ENCODE measurements around the gene ARHGAP45. TPM values are rescaled to one million over a fixed set of nuclear protein-coding genes. Genes with fewer than 3 reads are reported as not detected.
A peak's percentile ranks its signal among the peaks of the same experiment; 100 is the strongest.

The ARHGAP45 gene
- total and polyA plus RNA-seq, 9 of the 15 experiments (the other 6 are each of a cell fraction or from before 2014, with no cell fraction given), result 0.08 to 22.1 (median 4.2) TPM

DNA sequence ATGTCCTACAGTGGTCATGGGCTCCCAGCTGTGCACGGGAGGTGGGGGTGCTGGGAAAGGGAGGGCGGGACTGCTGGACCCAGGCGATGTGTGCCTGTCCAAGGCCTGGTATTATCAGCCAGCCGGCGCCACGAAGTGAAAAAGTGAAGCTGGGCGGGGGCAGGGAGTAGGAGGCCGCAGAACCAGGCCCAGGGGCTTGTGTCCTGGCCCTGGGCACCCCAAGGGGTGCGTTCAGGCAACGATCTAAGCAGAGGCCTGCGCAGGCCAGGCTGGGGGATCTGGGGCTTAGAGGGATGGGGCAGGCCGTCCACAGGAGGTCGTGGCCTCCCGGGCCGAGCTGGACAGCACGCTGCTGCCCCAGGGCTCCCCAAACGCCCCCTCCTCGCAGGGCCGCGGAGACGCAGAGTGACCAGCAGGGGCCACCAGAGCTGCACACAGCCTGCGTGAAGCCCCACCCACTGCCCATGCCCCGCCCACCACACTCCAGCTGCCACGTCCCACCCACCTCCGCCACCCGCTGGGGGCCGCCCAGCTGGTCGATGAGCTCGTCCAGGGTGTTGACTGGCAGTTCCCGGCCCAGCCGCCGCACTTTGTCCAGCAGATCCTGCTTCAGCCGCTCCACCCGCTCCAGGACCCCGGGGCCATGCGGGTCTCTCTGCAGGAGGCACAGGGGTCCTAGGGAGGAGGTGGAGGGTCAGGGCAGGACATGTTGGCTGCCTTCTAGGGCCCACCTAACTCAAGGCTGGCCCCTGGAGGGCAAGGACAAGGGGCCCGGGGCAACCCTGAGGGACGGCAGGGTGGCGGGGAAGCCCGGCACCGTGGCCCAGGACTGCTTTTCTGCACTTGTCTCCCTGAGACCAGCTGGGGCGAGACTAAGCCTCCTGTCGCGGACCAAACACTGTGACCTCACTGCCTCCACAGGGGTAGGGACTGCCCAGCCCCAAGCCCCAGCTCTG lies 46.3 kb downstream of the ARHGAP45 start (continued):
- TF ChIP-seq, protein P1, sequence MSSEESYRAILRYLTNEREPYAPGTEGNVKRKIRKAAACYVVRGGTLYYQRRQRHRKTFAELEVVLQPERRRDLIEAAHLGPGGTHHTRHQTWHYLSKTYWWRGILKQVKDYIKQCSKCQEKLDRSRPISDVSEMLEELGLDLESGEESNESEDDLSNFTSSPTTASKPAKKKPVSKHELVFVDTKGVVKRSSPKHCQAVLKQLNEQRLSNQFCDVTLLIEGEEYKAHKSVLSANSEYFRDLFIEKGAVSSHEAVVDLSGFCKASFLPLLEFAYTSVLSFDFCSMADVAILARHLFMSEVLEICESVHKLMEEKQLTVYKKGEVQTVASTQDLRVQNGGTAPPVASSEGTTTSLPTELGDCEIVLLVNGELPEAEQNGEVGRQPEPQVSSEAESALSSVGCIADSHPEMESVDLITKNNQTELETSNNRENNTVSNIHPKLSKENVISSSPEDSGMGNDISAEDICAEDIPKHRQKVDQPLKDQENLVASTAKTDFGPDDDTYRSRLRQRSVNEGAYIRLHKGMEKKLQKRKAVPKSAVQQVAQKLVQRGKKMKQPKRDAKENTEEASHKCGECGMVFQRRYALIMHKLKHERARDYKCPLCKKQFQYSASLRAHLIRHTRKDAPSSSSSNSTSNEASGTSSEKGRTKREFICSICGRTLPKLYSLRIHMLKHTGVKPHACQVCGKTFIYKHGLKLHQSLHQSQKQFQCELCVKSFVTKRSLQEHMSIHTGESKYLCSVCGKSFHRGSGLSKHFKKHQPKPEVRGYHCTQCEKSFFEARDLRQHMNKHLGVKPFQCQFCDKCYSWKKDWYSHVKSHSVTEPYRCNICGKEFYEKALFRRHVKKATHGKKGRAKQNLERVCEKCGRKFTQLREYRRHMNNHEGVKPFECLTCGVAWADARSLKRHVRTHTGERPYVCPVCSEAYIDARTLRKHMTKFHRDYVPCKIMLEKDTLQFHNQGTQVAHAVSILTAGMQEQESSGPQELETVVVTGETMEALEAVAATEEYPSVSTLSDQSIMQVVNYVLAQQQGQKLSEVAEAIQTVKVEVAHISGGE (CRISPR knock-in tag; IDR thresholded peaks at IDR 0.05), result no peak
- peak; percentile 83 to 99 for TF ChIP-seq MAZ (CRISPR knock-in tag; conservative IDR thresholded peaks at IDR 0.05 in 1 of 2, IDR thresholded peaks at IDR 0.05 in 1 of 2)
- TF ChIP-seq, protein P2, sequence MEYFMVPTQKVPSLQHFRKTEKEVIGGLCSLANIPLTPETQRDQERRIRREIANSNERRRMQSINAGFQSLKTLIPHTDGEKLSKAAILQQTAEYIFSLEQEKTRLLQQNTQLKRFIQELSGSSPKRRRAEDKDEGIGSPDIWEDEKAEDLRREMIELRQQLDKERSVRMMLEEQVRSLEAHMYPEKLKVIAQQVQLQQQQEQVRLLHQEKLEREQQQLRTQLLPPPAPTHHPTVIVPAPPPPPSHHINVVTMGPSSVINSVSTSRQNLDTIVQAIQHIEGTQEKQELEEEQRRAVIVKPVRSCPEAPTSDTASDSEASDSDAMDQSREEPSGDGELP (CRISPR knock-in tag; IDR thresholded peaks at IDR 0.05; ENCODE audit: borderline replicate concordance), result peak; percentile 100
- peak; percentile 77 for TF ChIP-seq STAG1 (CRISPR knock-in tag; IDR thresholded peaks at IDR 0.05; ENCODE audit: borderline replicate concordance)
- peak; percentile 21; the same call in 1 of the 2 replicates for TF ChIP-seq SMARCA5 (IDR thresholded peaks at IDR 0.05)
- no peak for TF ChIP-seq SREBF2 (CRISPR knock-in tag; IDR thresholded peaks at IDR 0.05)
- 0 out of 2 replicates have a peak, but pooled peaks have one; percentile 52 for TF ChIP-seq HNRNPL (IDR thresholded peaks at IDR 0.05; ENCODE audit: low read depth, low read length)
- TF ChIP-seq ZNF121 (CRISPR knock-in tag; conservative IDR thresholded peaks at IDR 0.05), result no peak
- no peak for TF ChIP-seq NR2C1 (IDR thresholded peaks at IDR 0.05)
- no peak for TF ChIP-seq NR2C1 (tag; IDR thresholded peaks at IDR 0.05)
- peak; percentile 59 for TF ChIP-seq ZFX (CRISPR knock-in tag; IDR thresholded peaks at IDR 0.05)
- TF ChIP-seq TARDBP (IDR thresholded peaks at IDR 0.05), result no peak
- TF ChIP-seq MCM3 (IDR thresholded peaks at IDR 0.05), result no peak
- TF ChIP-seq ZNF408 (CRISPR knock-in tag; IDR thresholded peaks at IDR 0.05; ENCODE audit: low read depth), result no peak
- no peak for TF ChIP-seq ZNF699 (CRISPR knock-in tag; IDR thresholded peaks at IDR 0.05; ENCODE audit: insufficient replicate concordance)
- TF ChIP-seq SMAD1 (IDR thresholded peaks at IDR 0.05; ENCODE audit: low read depth, low read length, partially characterized antibody), result no peak
- TF ChIP-seq, protein P3, sequence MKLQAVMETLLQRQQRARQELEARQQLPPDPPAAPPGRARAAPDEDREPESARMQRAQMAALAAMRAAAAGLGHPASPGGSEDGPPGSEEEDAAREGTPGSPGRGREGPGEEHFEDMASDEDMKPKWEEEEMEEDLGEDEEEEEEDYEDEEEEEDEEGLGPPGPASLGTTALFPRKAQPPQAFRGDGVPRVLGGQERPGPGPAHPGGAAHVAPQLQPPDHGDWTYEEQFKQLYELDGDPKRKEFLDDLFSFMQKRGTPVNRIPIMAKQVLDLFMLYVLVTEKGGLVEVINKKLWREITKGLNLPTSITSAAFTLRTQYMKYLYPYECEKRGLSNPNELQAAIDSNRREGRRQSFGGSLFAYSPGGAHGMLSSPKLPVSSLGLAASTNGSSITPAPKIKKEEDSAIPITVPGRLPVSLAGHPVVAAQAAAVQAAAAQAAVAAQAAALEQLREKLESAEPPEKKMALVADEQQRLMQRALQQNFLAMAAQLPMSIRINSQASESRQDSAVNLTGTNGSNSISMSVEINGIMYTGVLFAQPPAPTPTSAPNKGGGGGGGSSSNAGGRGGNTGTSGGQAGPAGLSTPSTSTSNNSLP (IDR thresholded peaks at IDR 0.05; ENCODE audit: borderline replicate concordance, low read depth, low read length), result no peak
- TF ChIP-seq, protein P4, sequence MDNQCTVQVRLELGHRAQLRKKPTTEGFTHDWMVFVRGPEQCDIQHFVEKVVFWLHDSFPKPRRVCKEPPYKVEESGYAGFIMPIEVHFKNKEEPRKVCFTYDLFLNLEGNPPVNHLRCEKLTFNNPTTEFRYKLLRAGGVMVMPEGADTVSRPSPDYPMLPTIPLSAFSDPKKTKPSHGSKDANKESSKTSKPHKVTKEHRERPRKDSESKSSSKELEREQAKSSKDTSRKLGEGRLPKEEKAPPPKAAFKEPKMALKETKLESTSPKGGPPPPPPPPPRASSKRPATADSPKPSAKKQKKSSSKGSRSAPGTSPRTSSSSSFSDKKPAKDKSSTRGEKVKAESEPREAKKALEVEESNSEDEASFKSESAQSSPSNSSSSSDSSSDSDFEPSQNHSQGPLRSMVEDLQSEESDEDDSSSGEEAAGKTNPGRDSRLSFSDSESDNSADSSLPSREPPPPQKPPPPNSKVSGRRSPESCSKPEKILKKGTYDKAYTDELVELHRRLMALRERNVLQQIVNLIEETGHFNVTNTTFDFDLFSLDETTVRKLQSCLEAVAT (IDR thresholded peaks at IDR 0.05), result no peak
- no peak for TF ChIP-seq ELF2 (CRISPR knock-in tag; IDR thresholded peaks at IDR 0.05)
